Neural cell (in vitro differentiated cells): ENCODE measurements around the gene AGPAT2.

Experiments
- EP300 ChIP-seq: fragments of 450-650 bp; conservative IDR thresholded peaks from 2 replicates; pipeline ENCODE4 v1.6.1; 2014; ENCODE audit warnings: antibody characterized with exemption, mild to moderate bottlenecking, moderate library complexity; ENCODE audit not compliant: poor library complexity, severe bottlenecking
- EZH2 ChIP-seq: fragments of 200-600, 300-800 bp; shearing (Covaris generic), sonication (generic); IDR thresholded peaks from 2 replicates; pipeline ENCODE4 v1.6.1; 2014; ENCODE audit warnings: antibody characterized with exemption, low read length, borderline replicate concordance, mild to moderate bottlenecking; ENCODE audit not compliant: insufficient read depth, poor library complexity, severe bottlenecking
- MXI1 ChIP-seq: fragments of 450-650 bp; conservative IDR thresholded peaks from 2 replicates; pipeline ENCODE4 v1.6.1; 2014; ENCODE audit warnings: antibody characterized with exemption, mild to moderate bottlenecking; ENCODE audit not compliant: poor library complexity, severe bottlenecking
- POLR2AphosphoS5 ChIP-seq: IDR thresholded peaks from 2 replicates; pipeline ENCODE4 v1.6.1; 2012
- TAF1 ChIP-seq: IDR thresholded peaks from 2 replicates; pipeline ENCODE4 v1.6.1; 2012; ENCODE audit warnings: low read depth
- TF ChIP-seq, protein P1 (sequence below): fragments of 450-650 bp; IDR thresholded peaks from 2 replicates; pipeline ENCODE4 v1.5.1; 2014; ENCODE audit warnings: antibody characterized with exemption, mild to moderate bottlenecking, moderate library complexity; ENCODE audit not compliant: poor library complexity, severe bottlenecking

DNA sequence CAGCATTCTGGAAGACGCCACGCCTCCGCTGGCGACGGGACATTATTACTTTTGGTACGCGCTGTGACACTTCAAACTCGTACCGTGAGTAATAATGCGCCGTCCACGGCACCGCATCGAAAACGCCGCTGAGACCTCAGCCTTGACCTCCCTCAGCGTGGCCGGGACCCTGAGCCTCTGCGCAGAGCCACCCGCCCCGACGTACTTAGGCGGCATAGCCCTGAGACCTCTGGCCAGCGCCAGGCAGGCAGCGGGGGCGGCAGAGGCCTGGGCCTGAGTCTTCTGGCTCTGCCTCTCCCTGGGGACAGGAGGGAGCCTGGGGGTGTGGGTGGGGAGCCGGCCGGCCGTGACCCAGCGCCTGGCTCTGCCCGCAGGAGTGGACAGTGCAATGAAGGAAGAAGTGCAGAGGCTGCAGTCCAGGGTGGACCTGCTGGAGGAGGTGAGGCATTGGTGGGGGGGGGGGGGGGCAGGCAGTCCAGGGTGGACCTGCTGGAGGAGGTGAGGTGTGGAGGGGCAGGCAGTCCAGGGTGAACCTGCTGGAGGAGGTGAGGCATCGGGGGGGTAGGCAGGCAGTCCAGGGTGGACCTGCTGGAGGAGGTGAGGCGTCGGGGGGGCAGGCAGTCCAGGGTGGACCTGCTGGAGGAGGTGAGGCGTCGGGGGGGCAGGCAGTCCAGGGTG lies 16.5 kb downstream of the AGPAT2 start:
- no peak for TF ChIP-seq EZH2
- TF ChIP-seq POLR2AphosphoS5 = no peak
- TF ChIP-seq, protein P1, sequence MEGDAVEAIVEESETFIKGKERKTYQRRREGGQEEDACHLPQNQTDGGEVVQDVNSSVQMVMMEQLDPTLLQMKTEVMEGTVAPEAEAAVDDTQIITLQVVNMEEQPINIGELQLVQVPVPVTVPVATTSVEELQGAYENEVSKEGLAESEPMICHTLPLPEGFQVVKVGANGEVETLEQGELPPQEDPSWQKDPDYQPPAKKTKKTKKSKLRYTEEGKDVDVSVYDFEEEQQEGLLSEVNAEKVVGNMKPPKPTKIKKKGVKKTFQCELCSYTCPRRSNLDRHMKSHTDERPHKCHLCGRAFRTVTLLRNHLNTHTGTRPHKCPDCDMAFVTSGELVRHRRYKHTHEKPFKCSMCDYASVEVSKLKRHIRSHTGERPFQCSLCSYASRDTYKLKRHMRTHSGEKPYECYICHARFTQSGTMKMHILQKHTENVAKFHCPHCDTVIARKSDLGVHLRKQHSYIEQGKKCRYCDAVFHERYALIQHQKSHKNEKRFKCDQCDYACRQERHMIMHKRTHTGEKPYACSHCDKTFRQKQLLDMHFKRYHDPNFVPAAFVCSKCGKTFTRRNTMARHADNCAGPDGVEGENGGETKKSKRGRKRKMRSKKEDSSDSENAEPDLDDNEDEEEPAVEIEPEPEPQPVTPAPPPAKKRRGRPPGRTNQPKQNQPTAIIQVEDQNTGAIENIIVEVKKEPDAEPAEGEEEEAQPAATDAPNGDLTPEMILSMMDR = no peak
- TF ChIP-seq MXI1 = no peak
- no peak for TF ChIP-seq TAF1
- no peak for TF ChIP-seq EP300
